Uterus (tissue), 4 donors: Measurements from ENCODE around the gene NABP1. TPM values are rescaled to one million over a fixed set of nuclear protein-coding genes. Genes with fewer than 3 reads are reported as not detected.

Source experiments
- DNase-seq, 2 donors: peaks; one replicate each; pipeline ENCODE4 v3.0.0-alpha.2; 2019 to 2020
- H3K27ac ChIP-seq, 2 donors: fragments of 200-600 bp; sonication (generic); 1 replicate in 1 of 2; 2 replicates in 1 of 2; pipeline ENCODE4 v1.5.1; 2016 to 2018
- H3K27me3 ChIP-seq, 2 donors: fragments of 200-600 bp; sonication (generic); one replicate each; pipeline ENCODE4 v1.5.1; 2018 to 2019; ENCODE audit warnings: control low read depth in 1 of 2
- H3K36me3 ChIP-seq, 2 donors: fragments of 200-600 bp; sonication (generic); one replicate each; pipeline ENCODE4 v1.5.1; 2019; ENCODE audit warnings: control low read depth in 1 of 2
- H3K4me1 ChIP-seq, 2 donors: fragments of 200-600 bp; sonication (generic); one replicate each; pipeline ENCODE4 v1.5.1; 2018 to 2019; ENCODE audit warnings: control low read depth in 1 of 2
- H3K4me3 ChIP-seq, 2 donors: fragments of 200-600 bp; sonication (generic); 1 replicate in 1 of 2; 2 replicates in 1 of 2; pipeline ENCODE4 v1.5.1; 2018 to 2019; ENCODE audit warnings: mild to moderate bottlenecking in 1 of 2
- H3K9me3 ChIP-seq, 2 donors: fragments of 200-600 bp; sonication (generic); one replicate each; pipeline ENCODE4 v1.5.1; 2019; ENCODE audit warnings: control low read depth in 1 of 2
- POLR2A ChIP-seq, 2 donors: fragments of 450-650 bp; IDR thresholded peaks; one replicate each; pipeline ENCODE4 v1.6.1; 2016; ENCODE audit warnings: antibody characterized with exemption in 2 of 2, mild to moderate bottlenecking in 1 of 2, moderate library complexity in 1 of 2
- intact Hi-C: fragments of 100-400 bp; cut with DNase I; formaldehyde crosslinking; loops from one replicate; pipeline ENCODE4 v1.15.1; 2023; ENCODE audit warnings: low total_unique reads
- total RNA-seq, 4 donors: library from RNA; depleted of rRNA in 3 of 4; stranded (reverse); fragments of >200 nt in 3 of 4; gene quantifications; one replicate each; pipeline versions ENCODE4 v1.1.0 to v1.2.4, GENCODE V29; 2014 to 2023
- TF ChIP-seq, protein P1 (sequence below), 4 experiments: fragments of 200-600 bp in 2 of 4; fragments of 450-650 bp in 2 of 4; sonication (generic) in 2 of 4; IDR thresholded peaks; one replicate each; pipeline ENCODE4 v1.5.1; 2016 to 2019; ENCODE audit warnings: antibody characterized with exemption in 4 of 4, mild to moderate bottlenecking in 2 of 4, moderate library complexity in 1 of 4
- donor health status: DM: yes; HTN: yes; CAD: no.

NABP1 gene
- total RNA-seq, 4 donors from 2014 or later, result 2.3 to 43.3 (median 22.2) TPM

DNA sequence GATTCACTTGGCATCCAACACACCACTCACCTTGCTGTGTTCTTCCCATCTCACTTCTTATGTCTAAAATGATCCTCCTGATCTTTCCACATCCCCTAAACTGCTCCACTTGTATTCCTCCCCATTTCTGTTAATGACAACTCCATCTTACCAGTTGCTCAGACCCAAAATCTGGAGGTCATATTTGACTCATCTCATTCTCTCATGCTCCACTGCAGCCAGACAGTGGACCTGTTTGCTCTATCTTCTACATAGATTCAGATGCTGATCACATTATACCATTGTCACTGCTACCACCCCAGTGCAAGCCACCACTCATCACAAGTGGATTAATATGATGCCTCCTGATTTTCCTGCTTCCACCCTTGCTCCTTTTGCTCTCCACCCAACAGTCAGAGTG is 7.9 kb upstream of the NABP1 start:
- no peaks in the 10 kb centered on the region for H3K36me3 ChIP-seq
- intact Hi-C loops, result no loop called here
- no peak for DNase-seq
- no peaks in the 10 kb centered on the region for H3K9me3 ChIP-seq
- TF ChIP-seq, protein P1, sequence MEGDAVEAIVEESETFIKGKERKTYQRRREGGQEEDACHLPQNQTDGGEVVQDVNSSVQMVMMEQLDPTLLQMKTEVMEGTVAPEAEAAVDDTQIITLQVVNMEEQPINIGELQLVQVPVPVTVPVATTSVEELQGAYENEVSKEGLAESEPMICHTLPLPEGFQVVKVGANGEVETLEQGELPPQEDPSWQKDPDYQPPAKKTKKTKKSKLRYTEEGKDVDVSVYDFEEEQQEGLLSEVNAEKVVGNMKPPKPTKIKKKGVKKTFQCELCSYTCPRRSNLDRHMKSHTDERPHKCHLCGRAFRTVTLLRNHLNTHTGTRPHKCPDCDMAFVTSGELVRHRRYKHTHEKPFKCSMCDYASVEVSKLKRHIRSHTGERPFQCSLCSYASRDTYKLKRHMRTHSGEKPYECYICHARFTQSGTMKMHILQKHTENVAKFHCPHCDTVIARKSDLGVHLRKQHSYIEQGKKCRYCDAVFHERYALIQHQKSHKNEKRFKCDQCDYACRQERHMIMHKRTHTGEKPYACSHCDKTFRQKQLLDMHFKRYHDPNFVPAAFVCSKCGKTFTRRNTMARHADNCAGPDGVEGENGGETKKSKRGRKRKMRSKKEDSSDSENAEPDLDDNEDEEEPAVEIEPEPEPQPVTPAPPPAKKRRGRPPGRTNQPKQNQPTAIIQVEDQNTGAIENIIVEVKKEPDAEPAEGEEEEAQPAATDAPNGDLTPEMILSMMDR (IDR thresholded peaks at IDR 0.05), result no peak
- no peak for TF ChIP-seq POLR2A (IDR thresholded peaks at IDR 0.05)
- H3K27me3 ChIP-seq, result no peaks in the 10 kb centered on the region
- H3K27ac ChIP-seq, result no peak overlapping the region
- no peaks in the 10 kb centered on the region for H3K4me1 ChIP-seq
- no peak overlapping the region for H3K4me3 ChIP-seq

DNA sequence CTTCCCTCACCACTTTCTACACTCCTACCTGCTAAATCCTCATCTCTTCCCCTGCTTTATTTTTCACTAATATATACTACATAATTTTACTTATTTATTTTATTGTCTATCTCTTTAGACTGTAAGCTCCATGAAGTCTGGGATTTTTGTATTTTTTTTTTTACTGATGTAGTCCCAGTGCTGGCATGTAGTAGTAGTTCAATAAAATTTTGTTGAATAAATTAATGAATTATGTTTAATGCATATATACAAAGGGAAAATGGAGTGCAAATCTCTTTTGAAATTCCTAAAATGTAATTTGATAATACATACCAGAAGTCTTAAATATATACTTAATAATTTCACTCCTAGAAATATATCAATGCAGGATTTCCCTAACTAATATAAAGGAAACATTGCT is 7.1 kb upstream of the NABP1 start:
- Histone ChIP-seq H3K4me1 (no peaks in the 10 kb centered on the region), H3K36me3 (no peaks in the 10 kb centered on the region), H3K4me3 (no peak overlapping the region), H3K9me3 (no peaks in the 10 kb centered on the region), H3K27me3 (no peaks in the 10 kb centered on the region), H3K27ac (no peak overlapping the region)
- no peak for DNase-seq
- TF ChIP-seq POLR2A (IDR thresholded peaks at IDR 0.05), result no peak
- TF ChIP-seq, protein P1 (IDR thresholded peaks at IDR 0.05), result no peak
- intact Hi-C loops, result no loop called here

DNA sequence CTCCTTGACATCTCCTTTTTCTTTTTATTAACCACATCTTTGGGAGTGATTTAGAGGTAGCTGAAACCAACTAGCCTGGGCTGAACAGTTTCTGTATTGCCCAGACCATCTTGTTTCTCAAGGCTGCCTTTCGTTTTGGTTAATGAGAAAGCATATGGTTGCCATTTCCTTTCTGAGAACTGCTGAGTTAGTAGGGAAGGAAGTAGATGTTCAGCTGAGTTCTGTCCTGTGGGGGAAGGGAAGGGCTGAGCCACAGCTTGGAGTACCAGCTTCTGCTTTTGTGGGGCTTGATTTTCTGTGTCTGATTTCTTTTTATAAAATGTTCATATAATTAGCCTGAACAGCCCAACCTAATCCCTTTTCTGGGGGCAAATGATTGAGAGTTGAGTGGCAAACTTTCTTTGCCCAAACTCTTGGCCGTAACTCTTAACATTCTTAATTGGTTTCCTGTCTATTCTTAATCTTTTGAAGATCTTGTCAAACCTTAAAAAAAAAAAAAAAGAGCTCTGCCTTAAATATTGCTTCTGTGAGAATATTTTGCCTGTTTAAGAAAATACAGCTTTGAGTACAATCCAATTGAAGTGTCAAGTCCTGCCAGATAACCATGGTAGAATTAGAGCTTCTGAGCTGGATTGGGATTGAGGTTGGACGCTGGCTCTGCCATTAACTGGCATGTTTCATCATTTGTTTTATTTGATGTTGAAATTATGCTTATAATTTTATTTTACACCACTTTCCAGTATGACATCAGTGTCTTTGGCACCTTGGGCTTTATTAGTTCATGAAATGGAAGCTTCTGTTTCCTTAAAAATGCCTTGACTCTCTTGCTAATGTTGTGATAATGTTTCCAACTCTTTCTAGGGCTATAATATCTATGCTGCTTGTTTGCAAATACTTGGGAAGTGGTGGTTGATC is 1.9 kb upstream of the NABP1 start:
- Histone ChIP-seq H3K4me1 (no peaks in the 10 kb centered on the region), H3K27me3 (no peaks in the 10 kb centered on the region), H3K36me3 (no peaks in the 10 kb centered on the region), H3K27ac (peak overlapping the region in 1 of 2 donors; percentile 94), H3K9me3 (no peaks in the 10 kb centered on the region), H3K4me3 (no peak overlapping the region)
- no peak for DNase-seq
- TF ChIP-seq, protein P1 (IDR thresholded peaks at IDR 0.05), result no peak
- no peak for TF ChIP-seq POLR2A (IDR thresholded peaks at IDR 0.05)
- intact Hi-C loops, result no loop called here

DNA sequence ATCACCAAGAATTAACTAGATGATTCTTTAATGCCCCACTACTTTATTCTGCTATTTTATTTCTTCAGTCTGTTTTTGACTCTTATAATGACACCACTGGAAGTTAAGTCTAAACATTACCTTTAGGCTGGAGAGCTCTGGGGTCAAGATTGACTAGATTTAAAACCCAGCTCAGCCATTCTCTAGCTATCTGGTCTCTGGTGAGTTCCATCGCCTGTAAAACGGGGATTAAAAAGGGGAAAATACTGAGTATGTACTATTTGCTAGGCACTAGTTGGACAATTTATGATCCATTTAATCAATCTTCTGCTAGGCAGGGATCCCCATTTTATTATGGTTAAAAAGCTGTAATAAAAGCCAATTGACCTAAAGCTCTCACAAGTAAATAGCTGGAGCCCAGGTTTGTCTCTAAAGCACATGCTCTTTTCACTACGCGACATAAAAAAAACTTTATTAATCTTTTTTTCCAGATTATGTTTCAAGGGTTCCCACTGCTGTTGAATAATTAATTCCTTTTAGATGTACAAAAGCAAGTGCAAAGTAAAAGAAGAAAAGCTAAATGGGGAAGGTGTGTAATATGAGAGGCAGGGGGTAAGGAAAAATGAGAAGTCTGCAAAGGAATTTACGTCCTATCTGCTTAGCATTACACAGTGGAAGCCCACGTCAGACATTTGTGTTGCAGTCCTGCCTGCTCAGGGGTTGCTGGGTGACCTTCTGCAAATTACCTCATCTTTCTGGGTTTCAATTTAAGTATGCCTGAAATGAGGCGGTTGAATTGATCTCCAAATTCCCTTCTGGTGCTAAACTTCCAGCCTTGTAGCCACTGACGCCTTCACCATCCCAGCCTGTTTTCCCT is 918 bp upstream of the NABP1 start:
- TF ChIP-seq POLR2A (IDR thresholded peaks at IDR 0.05), result no peak
- TF ChIP-seq, protein P1 (IDR thresholded peaks at IDR 0.05), result no peak
- H3K4me3 ChIP-seq, result peak overlapping the region; percentile 61 to 71
- no peaks in the 10 kb centered on the region for H3K4me1 ChIP-seq
- intact Hi-C loops, result no loop called here
- H3K27me3 ChIP-seq, result no peaks in the 10 kb centered on the region
- no peaks in the 10 kb centered on the region for H3K9me3 ChIP-seq
- no peaks in the 10 kb centered on the region for H3K36me3 ChIP-seq
- H3K27ac ChIP-seq, result peak overlapping the region; percentile 94 to 95
- DNase-seq, result peak in 1 of 2 donors; percentile 56
